ENCODE measurements around the gene SLC16A5.
"Not testable (repeated sequence)": the region's sequence is repeated elsewhere in the genome, so short reads cannot be mapped to it uniquely, and the experiment has no call there.

Gene SLC16A5

DNA sequence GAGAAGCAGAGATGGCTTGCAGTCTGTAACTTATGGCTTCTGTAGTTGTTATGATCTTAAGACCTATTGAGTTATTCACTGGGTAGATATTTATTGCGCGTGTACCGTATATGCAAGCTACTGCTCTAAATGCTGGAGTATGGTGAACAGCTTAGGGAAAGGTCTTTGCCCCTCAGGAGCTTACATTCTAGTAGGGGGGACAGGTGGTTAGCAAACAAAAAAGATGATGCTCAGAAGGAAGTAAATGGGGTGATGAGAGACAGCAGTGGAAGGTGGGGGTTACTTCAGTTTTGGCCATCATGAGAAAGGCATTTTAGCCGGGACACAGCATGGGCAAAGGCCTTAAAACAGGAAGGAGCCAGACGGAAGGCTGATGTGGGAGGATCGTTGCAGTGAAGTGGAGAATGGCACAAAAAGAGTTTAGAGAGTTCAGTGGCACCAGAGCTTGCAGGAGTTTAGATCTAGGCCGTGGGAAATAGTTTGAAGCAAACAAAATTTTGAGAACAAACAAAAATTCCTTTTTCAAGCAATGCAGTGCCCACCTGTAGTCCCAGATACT, 24.1 kb downstream of the SLC16A5 start:
- no peak for DNase-seq (ENCODE audit: low read depth)

- peak; percentile 83 for DNase-seq (ENCODE audit: low read depth)
Observed at GRCh38 chr17:75113798-75114551, 26.2 kb downstream of the SLC16A5 start.

GRCh38 chr17:75114552-75115314, 27.0 kb downstream of the SLC16A5 start:
- no peak for DNase-seq (ENCODE audit: low read depth)

DNA sequence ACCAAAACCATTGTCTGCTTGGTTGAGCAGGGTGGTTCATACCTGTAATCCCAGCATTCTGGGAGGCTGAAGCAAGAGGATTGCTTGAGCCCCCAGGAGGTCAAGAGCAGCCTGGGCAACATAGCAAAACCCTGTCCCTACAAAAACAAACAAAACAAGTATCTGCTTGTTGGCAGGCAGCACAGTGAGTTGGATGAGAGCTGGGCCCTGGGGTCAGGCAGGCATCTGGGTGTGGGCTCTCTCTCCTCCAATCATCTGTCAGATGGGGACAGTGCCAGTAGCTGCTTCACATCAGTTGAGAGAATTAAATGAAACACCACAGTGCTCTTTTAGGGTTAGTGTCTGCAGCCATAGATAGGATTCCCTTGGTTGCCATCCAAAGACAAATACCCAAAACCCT, 27.8 kb downstream of the SLC16A5 start:
- DNase-seq (ENCODE audit: low read depth) = peak; percentile 58

- no peak for DNase-seq (ENCODE audit: low read depth)
Observed at GRCh38 chr17:75116737-75117136, 29.0 kb downstream of the SLC16A5 start.

DNA sequence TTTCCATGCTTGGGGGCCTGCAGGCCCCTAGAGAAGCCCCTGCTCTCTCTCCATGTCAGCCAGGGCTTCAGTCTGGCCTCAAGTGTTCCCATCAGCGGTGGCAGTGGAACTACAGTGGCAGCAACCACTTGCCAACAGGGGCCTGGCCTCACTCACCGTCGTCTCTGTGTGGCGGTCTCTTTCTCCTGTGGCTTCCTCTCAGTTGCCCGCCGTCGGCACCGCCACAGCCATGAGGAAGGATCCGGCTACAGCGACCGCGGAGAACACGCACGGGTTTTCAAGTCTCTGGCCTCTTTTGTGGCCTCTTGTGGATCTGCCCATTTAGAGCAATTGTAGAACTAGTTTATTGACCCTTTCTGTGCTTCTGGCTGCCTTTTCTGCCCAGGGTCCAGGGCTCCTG, 30.6 kb downstream of the SLC16A5 start:
- DNase-seq (ENCODE audit: low read depth) = no peak

DNA sequence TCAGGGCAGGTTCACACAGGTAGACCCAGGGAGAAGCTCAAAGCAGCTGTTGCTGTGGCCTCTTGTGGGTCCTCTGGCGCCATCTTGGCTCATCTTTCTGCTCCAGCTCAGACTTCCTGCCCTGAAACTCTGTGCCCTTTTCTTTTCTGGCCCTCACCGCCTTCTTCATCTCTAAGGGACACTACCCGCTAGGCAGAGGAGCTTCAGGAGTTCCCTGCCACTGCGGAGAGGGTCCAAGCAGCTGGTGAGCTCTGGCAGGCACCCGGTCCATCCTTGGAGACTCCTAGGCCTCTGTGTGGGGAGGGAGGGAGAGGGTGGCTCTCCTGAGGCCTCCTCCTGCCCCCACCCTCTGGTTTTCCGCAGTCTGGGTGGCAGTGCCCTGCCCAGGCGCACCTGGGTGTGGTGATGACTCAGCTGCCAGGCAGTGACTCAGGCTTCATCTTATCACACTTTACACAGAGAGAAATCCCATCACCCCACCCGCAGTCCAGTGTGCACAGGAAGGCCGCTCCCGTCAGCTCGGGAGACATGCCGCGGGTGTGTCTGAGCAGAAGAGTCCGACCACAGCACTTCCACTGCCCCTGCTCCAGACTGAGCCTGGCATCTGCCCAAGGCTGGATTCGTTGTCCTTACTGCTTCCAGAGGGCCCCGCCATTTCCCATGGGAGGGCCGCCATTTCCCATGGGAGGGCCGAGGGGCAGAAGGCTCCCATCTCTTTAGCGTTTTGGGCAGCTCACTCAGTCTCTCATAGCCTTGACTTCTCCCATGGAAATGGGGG, 36.5 kb downstream of the SLC16A5 start:
- no peak for DNase-seq (ENCODE audit: low read depth)

DNA sequence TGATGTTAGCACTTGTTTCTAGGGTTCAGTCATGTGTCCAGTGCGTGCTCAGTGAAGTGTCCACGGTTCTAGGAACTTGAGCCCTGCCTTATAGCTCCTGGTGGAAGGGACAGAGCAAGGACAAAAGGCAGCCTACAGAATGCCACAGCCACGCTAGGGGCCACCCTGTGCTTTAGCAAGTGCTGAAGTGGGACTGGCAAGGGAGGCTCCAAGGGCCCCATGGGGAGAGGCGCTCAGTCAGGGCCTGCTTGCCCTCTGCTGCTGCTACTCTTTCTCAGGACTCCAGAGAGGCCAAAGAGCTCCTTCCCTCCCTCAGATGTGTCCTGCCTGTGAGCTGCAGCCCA, 37.0 kb downstream of the SLC16A5 start:
- no peak for DNase-seq (ENCODE audit: low read depth)

DNA sequence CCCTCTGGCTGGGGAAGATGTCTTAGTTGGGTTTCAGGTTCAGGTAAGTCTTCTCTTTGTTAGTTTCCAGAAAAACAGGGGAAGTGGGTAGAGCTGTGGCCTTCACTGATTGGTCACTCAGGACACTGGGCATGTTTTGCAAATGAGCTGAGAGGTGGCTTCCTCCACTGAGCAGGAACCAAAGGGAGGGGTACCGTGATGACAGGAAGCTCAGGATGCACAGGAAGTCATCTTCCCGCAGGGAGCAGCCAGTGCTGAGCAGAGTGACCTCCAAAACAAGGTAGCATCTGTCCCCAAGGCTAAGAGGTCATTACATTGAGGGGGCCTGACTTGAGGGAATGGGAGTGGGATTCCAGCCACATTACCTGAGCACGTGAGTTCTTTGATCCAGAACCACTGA, 38.2 kb downstream of the SLC16A5 start:
- no peak for DNase-seq (ENCODE audit: low read depth)

DNA sequence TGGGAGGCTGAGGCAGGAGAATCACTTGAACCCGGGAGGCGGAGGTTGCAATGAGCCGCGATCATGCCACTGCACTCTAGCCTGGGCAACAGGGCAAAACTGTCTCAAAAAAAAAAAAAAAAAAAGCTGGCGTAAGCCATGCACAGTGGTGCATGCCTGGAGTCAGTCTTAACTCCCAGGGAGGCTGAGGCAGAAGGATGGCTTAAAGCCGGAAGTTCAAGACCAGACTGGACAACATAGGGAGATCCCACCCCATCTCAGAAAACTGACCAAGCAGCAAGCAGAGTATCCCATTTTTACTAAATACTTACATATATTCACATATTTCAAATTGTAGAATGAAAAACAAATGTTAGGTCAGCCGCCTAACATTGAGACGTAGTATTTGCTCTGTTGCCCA, 39.2 kb downstream of the SLC16A5 start:
- DNase-seq (ENCODE audit: low read depth) = no peak

DNA sequence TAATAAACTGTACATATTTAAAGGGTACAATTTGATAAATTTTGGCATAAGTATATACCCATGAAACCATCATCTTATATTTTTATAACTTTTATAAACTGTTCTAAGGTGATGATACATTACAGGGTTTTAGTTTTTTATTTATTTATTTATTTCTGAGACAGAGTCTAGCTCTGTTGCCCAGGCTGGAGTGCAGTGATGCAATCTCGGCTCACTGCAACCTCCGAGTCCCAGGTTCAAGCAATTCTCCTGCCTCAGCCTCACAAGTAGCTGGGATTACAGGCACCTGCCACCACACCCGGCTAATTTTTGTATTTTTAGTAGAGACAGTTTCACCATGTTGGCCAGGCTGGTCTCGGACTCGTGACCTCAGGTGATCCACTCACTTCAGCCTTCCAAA, 40.2 kb downstream of the SLC16A5 start:
- not testable (repeated sequence) for DNase-seq (ENCODE audit: low read depth)

DNA sequence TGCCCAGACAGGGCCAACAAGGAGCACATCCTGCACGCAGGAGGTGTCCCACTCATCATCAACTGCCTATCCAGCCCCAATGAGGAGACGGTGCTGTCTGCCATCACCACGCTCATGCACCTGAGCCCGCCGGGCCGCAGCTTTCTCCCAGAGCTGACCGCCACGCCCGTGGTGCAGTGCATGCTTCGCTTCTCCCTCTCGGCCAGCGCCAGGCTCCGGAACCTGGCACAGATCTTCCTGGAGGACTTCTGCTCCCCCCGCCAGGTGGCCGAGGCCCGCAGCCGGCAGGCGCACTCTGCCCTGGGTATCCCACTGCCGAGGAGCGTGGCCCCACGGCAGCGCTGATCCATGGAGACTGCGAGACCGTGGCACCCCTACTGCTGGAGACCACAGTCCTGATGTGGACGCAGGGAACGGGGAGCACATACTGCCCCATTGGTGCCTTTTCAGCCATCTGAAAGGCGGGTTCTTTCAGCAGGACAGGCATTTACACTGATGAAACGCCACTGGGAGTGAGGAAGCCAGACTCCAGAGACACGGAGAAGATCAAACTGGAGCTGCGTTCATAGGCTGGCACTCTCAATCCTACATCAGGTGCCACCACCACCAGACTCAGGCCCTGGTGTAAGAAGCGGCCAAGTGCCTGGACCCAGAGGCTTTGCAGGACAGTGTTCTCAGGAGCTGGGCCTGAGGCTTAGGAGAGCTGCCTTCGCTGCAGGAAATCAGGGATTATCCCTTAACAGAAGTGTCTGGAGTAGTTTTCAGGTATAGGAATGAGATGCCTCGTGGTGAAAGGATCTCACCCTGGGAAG, 41.1 kb downstream of the SLC16A5 start:
- DNase-seq (ENCODE audit: low read depth) = no peak

- DNase-seq (ENCODE audit: low read depth) = no peak
Observed at GRCh38 chr17:75129576-75129975, 41.8 kb downstream of the SLC16A5 start.

DNA sequence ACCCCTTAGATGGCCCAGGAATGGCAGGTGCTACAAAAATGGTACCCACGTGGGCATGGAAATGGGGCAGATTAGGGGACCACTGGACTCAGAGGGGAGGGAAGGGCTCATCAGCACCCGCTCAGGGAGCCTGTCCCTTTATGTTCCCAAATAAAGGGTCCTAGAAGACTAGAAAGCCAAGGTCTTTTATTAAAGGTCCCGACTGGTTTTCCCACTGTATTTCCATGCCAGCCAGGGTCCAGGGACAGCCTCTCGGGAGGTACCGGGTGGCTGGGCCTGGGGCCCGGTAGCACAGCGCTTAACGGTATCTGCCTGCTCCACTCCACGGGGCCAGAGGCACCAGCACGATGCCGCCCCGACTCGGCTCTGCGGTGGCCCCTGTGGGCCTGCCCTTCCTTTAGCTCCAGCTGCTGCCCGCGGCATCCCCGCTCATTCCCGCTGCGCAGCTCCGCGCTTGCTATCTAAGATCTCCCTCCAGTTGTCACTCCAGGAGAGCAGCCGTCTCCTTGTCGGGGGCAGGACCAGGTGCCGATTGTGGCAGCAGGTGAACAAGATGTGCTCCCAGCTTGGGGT, 42.4 kb downstream of the SLC16A5 start:
- DNase-seq (ENCODE audit: low read depth) = no peak

- peak; percentile 20 for DNase-seq (ENCODE audit: low read depth)
Observed at GRCh38 chr17:75130632-75131277, 43.0 kb downstream of the SLC16A5 start.

DNA sequence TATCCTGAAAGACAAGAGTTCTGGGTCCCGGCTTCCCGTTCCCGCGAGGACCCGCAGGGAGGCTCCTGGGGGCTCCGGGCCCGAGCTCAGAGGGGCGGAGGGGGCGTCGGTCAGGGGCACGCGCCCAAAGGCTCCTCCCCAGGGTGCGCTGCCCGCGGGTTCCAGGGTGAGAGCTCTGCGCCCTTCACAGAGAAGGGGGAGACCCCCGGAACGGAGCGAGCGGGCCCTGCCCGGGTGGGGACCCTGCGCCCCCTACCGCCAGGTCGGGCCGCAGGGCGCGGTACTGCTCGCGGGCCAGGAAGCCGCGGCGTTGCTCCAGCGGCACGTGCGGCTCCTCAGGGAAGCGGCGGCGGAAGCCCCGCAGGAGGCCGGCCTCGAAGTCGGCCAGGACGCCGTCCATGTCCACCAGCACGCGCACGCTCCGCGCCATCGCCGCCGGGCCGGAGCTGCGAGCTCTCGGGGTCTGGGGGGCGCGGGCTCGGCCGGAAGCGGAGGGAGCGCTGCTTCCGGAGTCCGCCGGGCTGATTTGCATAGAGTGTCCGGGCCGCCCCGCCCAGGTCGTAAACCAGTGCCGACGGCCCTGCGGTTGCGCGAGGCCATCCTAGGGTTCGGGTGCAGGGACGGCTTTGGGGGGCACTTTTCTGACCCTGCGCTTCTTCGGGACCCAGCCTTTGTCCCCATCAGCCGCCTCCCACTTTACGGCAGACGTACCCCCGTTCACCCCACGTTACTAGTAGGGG, 43.7 kb downstream of the SLC16A5 start, which contains the start of gene NT5C:
Gene NT5C, minus strand, starts transcription at position 465 of the 740 bp plus-strand sequence. Its CDS starts 35 bp downstream, at position 430.
- peak; percentile 74 for DNase-seq (ENCODE audit: low read depth)

GRCh38 chr17:75132018-75133000, 44.6 kb downstream of the SLC16A5 start:
- DNase-seq (ENCODE audit: low read depth) = not testable (repeated sequence)

- no peak for DNase-seq (ENCODE audit: low read depth)
Observed at GRCh38 chr17:75133001-75133400, 45.2 kb downstream of the SLC16A5 start.
